ENCODE data around the gene MRRF. TPM values are rescaled to one million over a fixed set of nuclear protein-coding genes. Genes with fewer than 3 reads are reported as not detected.

Gene MRRF
- 10 to 100 TPM; 21.6 to 40.8 (median 27.7) TPM for polyA plus RNA-seq (ENCODE audit: insufficient read length in 10 of 10)
- long read RNA-seq, donor 1, full-length matches to known transcripts = 5 of 5 reads
- long read RNA-seq, donor 1, partial matches to known transcripts = 0 of 5 reads
- long read RNA-seq, donor 1, other reads (novel, unspliced or antisense) = 0 of 5 reads
- long read RNA-seq, donor 2, full-length matches to known transcripts = 5 of 5 reads
- long read RNA-seq, donor 2, partial matches to known transcripts = 0 of 5 reads
- long read RNA-seq, donor 2, other reads (novel, unspliced or antisense) = 0 of 5 reads
- long read RNA-seq, donor 3 = 0 reads
- long read RNA-seq, donor 4, full-length matches to known transcripts = 4 of 4 reads
- long read RNA-seq, donor 4, partial matches to known transcripts = 0 of 4 reads
- long read RNA-seq, donor 4, other reads (novel, unspliced or antisense) = 0 of 4 reads
- long read RNA-seq, donor 5, full-length matches to known transcripts = 5 of 25 reads
- long read RNA-seq, donor 5, partial matches to known transcripts = 0 of 25 reads
- long read RNA-seq, donor 5, other reads (novel, unspliced or antisense) = 20 of 25 reads
- long read RNA-seq, donor 6, full-length matches to known transcripts = 5 of 5 reads
- long read RNA-seq, donor 6, partial matches to known transcripts = 0 of 5 reads
- long read RNA-seq, donor 6, other reads (novel, unspliced or antisense) = 0 of 5 reads
- long read RNA-seq, donor 7, full-length matches to known transcripts = 4 of 4 reads
- long read RNA-seq, donor 7, partial matches to known transcripts = 0 of 4 reads
- long read RNA-seq, donor 7, other reads (novel, unspliced or antisense) = 0 of 4 reads
- long read RNA-seq, donor 8, full-length matches to known transcripts = 4 of 4 reads
- long read RNA-seq, donor 8, partial matches to known transcripts = 0 of 4 reads
- long read RNA-seq, donor 8, other reads (novel, unspliced or antisense) = 0 of 4 reads
- long read RNA-seq, donor 9 = 0 reads

GRCh38 chr9:122264360-122265148 is at the start of gene MRRF, which contains the start of gene RBM18:
Gene MRRF (plus strand): TSS chr9:122264882. CDS start chr9:122270892, 6,010 bp downstream.
Gene RBM18 (minus strand): TSS chr9:122264840. CDS start chr9:122261492, 3,348 bp downstream.
- peak; percentile 89 to 98 (median 97) for DNase-seq

GRCh38 chr9:122215663-122216062 is 49.0 kb upstream of the MRRF start:
- no peak for DNase-seq

GRCh38 chr9:122216138-122216797 is 48.4 kb upstream of the MRRF start:
- DNase-seq = no peak

- DNase-seq = no peak
Observed at GRCh38 chr9:122216798-122217418, 47.8 kb upstream of the MRRF start.

- DNase-seq = no peak
Observed at GRCh38 chr9:122217640-122218039, 47.0 kb upstream of the MRRF start.

- no peak for DNase-seq
Observed at GRCh38 chr9:122218071-122218934, 46.4 kb upstream of the MRRF start.

- DNase-seq = peak in 1 of 3 donors; percentile 59
Observed at GRCh38 chr9:122218935-122219855, 45.5 kb upstream of the MRRF start.

GRCh38 chr9:122219856-122220672 is 44.6 kb upstream of the MRRF start:
- peak in 1 of 3 donors; percentile 81 for DNase-seq

GRCh38 chr9:122220673-122221182 is 44.0 kb upstream of the MRRF start:
- DNase-seq = no peak

- DNase-seq = peak in 1 of 3 donors; percentile 59
Observed at GRCh38 chr9:122221183-122221811, 43.4 kb upstream of the MRRF start.

GRCh38 chr9:122222791-122223190 is 41.9 kb upstream of the MRRF start:
- DNase-seq = no peak

- DNase-seq = no peak
Observed at GRCh38 chr9:122223435-122223834, 41.2 kb upstream of the MRRF start.

GRCh38 chr9:122225312-122226141 is 39.2 kb upstream of the MRRF start:
- no peak for DNase-seq

- no peak for DNase-seq
Observed at GRCh38 chr9:122226142-122226757, 38.4 kb upstream of the MRRF start.
